T follicular helper cell (primary cell): Measurements from ENCODE around the gene TEX51.

Experiments used
- DNase-seq: peaks from one replicate; pipeline ENCODE4 v3.0.0-alpha.2; 2020; ENCODE audit warnings: low read depth

TEX51 gene

DNA sequence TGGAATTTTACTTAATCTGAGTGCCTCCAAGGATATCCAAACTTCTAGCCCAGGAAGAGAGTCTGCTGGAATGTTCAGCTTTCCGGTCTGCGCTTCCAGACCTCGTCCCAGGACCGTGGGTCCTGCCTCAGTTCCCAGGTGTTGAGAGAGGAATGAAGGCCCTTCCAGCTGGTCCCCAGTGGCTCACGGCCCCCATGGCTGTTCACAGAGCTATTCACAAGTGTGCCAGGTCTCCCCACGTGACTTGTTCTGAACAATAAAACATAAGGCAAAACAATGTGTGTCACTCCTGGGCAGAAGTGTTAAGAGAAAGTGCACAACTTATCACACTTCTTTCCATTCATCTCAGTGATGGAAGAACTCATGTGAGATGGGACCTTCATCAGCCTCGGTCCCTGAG is 20.1 kb upstream of the TEX51 start:
- no peak for DNase-seq

GRCh38 chr2:126879348-126880298 is 19.1 kb upstream of the TEX51 start:
- no peak for DNase-seq

DNA sequence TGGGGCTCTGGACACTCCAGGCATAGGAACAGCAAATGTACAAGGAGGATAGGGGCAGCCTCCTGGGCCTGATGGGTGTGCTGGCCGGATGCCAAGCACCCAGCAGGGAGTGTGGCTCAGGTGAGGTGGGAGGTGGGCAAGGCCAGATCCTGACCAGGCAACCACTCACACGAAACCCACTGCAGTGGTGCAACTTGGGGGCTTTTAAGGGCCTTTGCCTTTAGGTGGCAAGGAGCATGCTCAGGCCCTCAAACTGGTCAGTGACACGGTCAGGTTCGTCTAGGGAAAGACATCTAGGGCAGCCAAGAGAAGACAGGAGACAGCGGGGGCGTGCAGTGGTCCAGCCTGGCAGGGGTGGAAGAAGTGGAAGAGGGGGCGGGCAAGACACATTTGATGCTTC is 18.4 kb upstream of the TEX51 start:
- no peak for DNase-seq

GRCh38 chr2:126880817-126881216 is 17.9 kb upstream of the TEX51 start:
- no peak for DNase-seq

- DNase-seq: no peak
Measured at GRCh38 chr2:126881591-126881990, 17.1 kb upstream of the TEX51 start.

GRCh38 chr2:126882181-126882580 is 16.5 kb upstream of the TEX51 start:
- DNase-seq: no peak

- no peak for DNase-seq
Measured at GRCh38 chr2:126882736-126883665, 15.7 kb upstream of the TEX51 start.

GRCh38 chr2:126883666-126884040 is 15.0 kb upstream of the TEX51 start:
- DNase-seq: no peak

- no peak for DNase-seq
Measured at GRCh38 chr2:126884861-126885750, 13.6 kb upstream of the TEX51 start.

DNA sequence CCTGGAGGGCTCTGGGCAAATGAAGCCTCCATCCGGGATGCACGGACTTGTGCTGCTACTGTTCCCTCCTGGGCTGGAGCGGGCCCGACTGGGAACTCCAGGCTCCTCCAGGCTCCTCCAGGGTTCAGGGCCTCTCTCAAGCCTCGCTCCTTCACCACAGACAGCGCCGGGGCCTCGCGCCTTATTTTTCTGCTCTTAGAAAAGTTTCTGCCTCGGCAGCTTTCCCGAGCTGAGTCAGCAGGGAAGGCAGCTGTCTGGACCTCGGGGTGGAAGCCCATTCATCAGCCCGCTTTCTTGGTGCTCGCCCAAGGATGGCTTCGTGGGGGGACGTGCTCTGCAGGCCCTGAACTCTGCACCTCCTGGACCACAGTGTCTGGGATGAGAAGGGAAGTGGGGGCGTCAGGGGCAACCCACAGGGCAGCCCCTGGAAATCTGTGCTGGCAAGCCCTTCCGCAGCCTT is 12.9 kb upstream of the TEX51 start:
- no peak for DNase-seq

DNA sequence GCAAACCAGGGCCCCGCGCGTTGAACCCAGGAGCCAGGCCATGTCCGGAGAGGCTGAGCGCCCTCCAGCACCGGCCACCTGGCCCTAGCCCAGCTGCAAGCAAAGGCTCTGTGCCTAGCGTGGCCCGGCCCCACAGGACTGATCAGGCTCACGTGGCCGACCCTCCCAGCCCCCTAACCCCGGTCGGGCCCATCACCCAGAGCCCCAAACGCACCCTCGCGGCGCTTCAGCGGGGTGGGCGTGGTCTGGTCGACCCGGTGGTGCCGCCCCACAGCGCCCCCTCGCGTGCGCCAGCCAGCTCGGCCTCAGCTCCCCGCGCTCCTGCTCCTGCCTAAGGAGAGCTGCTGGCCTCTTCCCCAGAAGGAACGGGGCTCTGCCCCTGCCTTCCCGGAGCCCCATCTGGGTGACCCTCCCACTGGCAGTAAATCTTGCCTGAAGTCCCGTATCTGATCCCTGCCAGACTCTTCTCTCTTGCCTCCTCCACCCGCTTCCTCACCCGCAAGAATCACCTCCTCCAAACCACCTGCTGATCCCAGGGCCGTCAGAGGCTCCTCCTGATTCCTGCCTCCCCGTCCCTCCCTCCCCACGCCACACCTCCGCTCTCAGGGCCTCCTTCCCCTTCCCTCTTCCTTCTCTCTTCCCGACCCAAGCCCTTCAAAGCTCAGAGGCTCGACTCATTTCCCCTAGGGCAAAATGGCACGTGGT is 12.3 kb upstream of the TEX51 start:
- peak; percentile 12 for DNase-seq

GRCh38 chr2:126886916-126887280 is 11.8 kb upstream of the TEX51 start:
- no peak for DNase-seq

GRCh38 chr2:126887506-126887905 is 11.2 kb upstream of the TEX51 start:
- no peak for DNase-seq

GRCh38 chr2:126888046-126888445 is 10.6 kb upstream of the TEX51 start:
- DNase-seq: no peak

- DNase-seq: no peak
Measured at GRCh38 chr2:126889071-126889470, 9.6 kb upstream of the TEX51 start.

DNA sequence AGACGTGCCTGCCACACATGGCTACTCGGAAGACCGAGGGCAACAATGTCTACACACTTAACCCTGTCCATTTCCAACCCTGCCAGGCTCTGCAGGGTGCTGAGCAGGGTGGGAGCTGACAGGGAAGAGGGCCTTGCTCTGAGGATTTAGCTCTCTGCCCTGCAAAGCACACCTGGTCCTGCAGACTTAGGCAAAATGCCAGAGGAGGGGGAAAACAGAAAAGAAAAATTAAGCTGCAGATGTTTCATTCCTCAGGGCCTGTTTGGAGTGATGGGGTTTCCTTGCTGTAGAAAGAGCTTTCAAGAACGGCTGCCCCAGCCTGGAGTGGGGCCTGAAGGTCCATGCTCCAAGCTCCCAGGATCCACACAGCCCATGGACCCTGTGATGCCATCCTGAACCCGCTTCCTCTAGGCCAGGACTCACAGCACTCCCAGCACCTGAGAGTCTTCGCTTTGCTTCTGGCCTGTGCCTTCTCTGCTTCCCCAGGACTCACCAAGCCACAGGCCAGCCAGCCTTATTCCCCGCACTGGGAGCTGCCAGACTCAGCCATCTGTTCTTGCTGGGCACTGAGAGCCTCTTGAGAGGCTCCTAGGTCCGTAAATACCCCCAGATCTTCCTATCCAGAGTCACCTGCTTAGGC is 9.1 kb upstream of the TEX51 start:
- DNase-seq: no peak

DNA sequence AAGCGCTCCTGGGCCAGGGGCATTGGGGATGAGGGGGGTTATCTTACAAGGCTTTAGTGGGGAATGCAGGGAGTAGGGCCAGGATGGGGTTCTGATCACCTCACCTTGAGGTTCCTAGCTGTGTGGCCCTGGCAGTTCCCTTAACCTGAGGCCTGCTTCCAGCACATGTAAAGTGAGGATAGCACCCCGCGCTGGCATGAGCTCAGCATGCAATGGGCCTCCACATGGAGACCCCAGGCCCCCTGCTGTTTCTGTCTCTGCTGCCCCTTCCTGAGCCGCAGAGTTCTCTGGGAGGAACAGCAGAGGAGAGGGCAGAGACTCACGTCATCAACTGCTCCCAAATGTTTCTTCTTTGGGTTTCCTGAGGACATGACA is 8.6 kb upstream of the TEX51 start:
- DNase-seq: no peak

DNA sequence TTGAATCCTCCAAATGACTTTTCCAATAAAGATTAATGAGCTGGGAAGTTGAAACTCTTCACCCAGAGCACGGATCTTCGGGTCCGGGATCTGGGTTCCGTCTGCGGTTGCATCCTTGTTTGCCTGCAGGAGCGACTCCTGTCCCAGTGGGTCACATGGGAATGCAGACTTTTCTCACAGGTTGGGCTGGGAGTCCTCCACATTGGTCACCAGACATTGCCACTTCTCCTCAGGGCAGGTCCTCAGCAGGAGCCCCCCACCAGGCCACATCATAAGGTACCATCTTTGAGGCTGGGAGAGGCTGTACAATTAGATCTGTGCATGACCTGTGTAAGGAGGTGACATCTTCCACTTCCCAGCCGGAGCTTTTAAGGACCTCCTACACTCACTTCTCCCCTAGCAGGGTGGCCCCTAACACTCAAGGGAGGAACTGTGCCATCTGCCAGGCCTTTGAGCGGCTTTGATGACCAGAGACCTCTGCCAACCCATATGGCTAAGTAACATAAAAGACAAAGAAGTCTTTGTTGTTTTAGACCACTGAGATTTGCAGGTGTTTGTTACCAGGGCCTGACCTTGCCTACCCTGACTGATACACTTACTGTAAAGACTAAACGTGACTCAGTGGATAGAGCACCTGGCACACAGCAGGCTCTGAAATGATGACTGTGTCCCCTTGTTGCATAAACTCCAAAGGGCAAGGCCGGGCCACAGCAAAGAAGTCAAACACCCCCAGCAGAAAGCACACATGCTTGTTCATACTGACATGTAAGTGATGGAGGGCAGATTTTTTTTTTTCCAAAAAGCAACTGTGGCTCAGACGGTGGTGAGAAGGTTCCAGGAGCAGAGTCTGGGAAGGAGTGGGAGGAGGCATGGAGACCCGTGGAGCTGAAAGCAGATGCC is 7.9 kb upstream of the TEX51 start:
- DNase-seq: no peak

GRCh38 chr2:126891681-126892500 is 6.8 kb upstream of the TEX51 start:
- DNase-seq: no peak
